ENCODE measurements around the gene PLPPR1.

GRCh38 chr9:101028346-101029314 is at the start of gene PLPPR1:
- no peak for TF ChIP-seq CTCF (IDR thresholded peaks at IDR 0.05; ENCODE audit: low read length)
- no peak for TF ChIP-seq EZH2 (IDR thresholded peaks at IDR 0.05; ENCODE audit: borderline replicate concordance, low read length)

Measured in OCI-LY1 (cell line).